NCI-H128 (cell line): ENCODE data around the gene CABP1.
A peak's percentile ranks its signal among the peaks of the same experiment; 100 is the strongest.
"Not testable (repeated sequence)": the region's sequence is repeated elsewhere in the genome, so short reads cannot be mapped to it uniquely, and the experiment has no call there.

Source experiments
- DNase-seq: peaks from one replicate; lab custom pipeline; 2025; ENCODE audit not compliant: unreplicated experiment; lab: John Stamatoyannopoulos, UW

The CABP1 gene

DNA sequence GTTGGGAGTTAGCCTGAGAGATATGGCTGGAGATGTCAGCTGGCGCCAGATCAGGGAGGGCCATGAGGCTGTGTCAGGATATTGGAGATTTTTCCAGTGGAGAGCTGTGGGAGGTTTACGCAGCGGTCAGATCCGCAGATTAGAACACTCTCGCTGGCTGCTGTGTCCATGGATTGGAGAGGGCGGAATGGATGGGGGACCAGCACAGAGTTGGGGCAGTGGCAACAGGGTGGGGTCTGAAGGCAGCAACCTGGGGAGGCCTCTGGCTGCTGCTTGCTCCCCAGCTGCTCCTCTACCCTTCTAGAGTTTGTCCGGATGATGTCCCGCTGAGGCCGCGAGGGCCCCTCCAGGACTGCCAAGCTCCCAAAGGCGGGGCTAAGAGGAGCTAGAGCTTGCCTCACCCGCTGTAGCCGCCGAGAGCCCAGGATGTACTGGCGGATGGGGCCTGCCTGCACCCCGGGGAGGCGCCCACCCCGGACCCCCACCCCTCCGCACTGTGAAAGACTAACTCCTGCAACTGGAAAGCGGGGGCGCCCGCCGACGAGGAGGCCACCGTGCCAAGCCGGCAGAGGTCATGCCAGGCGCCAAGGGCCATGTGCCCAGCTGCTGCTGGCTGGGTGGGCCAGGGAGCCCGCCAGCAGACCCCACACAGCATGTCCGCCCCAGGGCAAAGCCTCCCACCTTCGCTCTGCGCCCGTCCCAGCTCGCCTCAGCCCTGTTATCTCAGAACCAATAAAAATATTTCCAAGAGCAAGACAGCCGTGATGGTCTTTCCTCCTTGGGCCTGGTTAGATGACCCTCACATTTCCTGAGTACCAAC is 26.4 kb downstream of the CABP1 start:
- DNase-seq = no peak

DNA sequence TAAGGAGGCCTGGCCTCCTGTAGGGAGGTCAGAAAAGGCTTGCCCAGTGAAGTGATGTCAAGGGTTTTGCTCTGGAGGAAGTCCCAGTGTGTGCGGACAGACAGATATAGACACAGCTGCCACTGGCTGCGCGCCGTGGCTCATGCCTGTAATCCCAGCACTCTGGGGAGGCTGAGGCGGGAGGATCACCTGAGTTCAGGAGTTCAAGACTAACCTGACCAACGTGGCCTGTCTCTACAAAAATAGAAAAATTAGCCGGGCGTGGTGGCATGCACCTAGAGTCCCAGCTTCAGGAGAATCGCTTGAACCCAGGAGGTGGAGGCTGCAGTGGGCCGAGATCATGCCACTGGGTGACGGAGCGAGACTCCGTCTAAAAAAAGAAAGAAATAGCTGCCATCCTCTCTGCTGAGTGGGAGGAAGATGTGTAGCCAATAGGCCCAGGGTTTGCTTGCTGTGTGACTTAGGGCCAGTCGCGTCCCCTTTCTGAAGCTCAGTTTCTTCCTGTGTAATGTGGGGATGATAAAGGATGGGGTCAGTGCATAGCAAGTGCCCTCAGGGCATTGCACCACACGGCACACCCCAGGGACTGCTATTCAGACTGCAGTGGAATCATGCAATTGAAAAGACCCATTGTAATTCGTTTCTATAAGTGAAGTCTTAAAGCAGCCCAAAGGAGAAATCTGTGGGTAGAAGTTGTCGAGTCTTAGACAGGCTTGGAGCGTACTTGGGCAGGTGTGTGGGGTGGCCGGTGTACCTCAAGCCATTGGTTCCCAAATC is 27.9 kb downstream of the CABP1 start:
- no peak for DNase-seq

DNA sequence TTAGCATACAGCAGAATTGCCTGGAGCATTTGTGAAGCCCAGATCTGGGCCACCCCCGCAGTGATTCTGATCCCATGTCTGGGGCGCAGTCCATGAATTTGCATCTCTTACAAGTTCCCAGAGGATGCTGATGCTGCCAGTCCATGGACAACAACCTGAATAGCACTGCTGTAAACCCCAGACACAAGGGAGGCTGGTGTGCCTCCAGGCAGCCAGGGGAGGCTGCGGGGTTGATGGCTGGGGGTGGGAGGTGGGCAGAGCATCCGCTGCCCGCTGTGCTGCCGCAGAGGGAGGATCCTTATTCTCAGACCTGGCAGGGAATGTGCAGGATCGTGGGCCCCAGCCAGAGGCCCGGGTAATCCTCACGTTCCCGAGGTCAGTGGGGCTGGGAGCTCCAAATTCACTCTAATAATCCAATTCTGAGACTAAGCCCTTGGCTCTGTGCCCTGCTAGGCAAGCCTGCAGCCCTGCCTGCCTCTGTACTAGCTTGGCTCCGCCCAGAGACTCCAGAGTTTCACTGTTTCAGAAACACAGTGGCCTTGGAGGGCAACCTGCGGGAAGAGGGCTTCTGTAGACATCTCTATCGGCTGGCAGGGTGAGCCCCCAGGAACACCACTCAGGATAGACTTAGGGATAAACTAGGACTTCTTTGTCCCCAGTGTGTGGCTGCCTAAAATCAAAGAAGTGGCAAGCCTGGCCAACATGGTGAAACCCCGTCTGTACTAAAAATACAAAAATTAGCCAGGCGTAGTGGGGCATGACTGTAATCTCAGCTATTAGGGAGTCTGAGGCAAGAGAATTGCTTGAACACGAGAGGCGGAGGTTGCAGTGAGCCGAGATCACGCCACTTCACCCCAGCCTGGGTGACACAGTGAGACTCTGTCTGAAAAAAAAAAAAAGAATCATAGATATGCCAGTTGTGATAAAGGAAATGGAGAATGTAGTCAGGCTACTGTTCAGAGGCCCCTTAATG is 28.7 kb downstream of the CABP1 start:
- DNase-seq = no peak

DNA sequence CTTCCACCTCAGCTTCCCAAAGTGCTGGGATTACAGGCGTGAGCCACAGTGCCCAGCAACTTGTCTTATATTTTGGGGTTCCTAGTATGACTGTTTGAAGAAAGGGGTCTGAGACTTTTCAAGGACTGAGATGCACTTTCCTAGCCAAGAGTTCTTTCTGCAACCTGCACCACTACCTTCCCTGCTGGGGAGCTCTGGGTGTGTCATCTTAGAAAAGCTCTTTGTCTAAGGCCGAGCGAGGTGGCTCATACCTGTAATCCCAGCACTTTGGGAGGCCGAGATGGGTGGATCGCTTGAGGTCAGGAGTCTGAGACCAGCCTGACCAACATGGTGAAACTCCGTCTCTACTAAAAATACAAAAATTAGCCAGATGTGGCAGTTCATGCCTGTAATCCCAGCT is 29.8 kb downstream of the CABP1 start:
- DNase-seq = not testable (repeated sequence)

DNA sequence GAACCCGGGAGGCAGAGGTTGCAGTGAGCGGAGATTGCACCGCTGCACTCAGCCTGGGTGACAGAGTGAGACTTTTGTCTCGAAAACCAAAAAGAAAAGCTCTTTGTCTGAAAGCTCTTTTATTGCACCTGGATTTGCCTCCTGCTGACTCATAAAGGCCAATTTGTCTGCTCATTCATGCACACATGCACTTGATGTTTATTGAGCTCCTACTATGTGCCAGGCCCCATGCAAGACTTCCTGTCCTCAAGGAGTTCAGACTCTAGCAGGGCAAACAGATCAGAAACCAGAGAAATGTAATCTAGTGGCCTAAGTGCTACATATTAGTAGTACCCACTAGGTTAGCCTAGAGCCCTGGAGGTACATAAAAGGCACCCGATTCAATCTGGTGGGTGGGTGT is 30.2 kb downstream of the CABP1 start:
- no peak for DNase-seq

DNA sequence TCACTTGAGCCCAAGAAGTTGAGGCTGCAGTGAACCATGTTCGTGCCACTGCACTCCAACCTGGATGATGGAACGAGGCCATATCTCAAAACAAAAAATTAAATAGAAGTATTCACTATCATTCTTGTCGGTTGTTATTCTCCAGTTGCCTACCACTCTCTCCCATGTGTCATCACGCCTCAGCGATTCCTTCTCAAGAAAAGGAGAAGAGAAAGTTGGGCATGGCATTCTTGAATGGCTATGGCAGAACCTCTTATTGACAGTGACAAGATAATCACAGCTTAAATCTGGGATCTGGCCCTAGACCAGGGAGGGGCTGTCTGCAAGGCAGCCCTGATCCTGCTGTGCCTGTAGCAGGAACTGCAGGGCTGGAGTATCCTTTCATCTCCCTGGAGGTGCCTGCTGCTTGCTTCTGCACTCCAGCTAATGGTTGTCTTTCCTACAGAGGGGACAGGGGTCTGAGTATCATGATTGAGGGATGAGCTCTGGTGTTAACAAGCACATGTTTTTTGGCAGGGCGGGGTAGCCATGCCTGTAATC is 33.7 kb downstream of the CABP1 start:
- no peak for DNase-seq

DNA sequence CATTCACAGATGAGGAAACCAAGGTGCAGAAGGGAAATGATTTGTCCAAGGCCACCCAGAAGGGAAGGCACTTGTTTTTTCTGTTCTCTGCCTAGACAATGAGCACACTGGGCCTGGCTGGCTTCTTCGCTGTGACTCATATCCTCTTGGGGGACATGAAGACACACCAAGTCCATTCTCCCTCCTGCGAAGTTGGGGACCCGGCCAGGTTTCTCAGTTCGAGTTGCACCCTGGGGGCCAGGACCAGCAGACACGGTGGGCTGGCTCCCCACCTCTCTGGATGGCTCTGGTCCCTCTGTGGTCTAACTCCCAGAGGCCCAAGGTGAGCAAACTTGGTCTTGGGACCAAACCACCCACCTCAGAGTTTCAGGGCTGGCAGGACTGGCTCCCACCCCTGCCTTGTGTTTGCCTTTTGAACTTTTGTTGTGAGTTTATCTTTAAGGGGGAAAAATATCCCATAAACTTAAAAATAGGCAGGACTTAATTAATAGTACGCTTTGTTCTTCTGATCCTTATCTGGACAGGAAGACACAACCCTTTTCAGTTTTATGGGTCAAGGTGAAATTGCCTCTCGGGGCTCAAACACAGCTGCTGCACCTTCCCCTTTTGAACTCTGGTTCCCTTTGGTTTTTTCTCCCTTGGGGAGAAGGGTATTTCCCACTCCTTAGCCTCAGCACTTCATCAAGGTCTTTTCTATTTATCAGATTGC is 37.5 kb downstream of the CABP1 start:
- no peak for DNase-seq

DNA sequence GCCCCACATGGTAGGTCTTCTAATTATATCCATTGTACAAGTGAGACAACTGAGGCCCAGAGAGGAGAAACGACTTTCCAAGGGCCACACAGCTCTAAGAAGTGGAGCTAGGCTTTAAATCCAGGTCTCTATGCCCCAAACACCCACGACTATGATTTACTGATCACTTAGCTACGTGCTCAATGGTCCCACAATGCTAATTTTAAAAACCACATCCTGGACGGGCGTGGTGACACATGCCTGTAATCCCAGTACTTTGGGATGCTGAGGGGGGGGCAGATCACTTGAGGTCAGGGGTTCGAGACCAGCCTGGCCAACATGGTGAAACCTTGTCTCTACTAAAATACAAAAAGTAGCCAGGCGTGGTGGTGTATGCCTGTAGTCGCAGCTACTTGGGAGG is 38.1 kb downstream of the CABP1 start:
- DNase-seq = no peak

DNA sequence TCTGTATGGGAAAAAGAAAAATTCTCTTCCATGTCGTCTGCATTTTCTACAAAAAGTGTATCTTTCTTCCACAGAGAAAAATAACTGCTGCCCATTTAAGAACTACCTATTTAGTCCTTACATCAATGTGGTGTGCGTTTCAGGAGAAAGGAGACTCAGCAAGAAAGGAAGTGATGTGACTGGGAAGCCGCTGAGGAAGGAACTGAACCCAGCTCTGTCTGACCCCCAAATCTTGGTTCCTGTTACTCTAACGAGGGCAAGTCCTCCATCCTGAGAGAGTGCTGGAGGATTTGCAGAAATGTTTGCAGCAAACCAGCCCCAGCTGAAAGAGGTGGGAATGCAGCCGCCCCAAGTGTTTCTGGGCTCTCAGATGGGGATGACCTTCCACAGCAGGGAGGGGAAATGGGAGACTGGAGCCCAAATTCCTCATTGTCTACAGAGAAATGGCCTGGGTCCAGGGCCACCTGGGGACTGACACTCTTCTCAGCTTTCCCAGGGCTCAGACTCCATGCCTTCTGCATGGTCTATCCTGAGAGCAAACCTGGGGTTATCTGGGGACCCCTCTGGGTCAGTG is 39.8 kb downstream of the CABP1 start:
- DNase-seq = no peak

DNA sequence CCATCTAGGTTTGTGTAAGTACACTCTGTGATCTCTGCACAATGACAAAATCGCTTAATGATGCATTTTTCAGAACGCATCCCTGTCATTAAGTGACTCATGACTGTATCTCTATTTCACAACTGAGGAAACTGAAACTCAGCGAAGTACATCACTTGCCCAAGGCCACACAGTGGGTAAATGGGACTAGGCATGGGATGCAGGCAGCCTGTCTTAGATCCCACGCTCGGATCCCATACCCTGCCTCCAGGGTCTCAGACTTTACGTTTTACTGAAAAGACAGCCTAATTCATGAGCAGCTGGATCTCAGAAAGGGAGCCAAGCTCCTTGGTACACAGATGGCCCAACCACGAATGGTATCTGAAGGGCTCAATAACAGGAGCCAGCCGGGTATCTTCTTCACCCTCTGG is 44.1 kb downstream of the CABP1 start:
- no peak for DNase-seq

DNA sequence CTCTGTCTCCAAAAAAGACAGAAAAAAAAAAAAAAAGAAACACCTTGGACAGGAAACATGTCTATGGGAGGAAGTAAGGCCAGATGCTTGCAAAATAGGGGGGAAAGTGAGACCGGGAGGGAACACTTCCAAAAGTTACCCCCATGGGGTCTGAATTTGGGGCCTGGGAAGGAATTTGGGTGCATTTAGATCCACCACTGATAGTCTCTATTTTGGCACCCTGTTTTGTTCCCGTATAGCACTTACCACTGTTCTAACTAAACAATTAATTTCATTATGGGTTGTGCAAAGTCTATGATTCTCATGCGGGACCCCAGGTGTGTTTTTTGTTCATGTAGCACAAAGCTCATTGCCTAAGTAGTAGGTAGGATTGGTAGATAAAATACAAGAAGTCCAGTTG is 45.1 kb downstream of the CABP1 start:
- no peak for DNase-seq

DNA sequence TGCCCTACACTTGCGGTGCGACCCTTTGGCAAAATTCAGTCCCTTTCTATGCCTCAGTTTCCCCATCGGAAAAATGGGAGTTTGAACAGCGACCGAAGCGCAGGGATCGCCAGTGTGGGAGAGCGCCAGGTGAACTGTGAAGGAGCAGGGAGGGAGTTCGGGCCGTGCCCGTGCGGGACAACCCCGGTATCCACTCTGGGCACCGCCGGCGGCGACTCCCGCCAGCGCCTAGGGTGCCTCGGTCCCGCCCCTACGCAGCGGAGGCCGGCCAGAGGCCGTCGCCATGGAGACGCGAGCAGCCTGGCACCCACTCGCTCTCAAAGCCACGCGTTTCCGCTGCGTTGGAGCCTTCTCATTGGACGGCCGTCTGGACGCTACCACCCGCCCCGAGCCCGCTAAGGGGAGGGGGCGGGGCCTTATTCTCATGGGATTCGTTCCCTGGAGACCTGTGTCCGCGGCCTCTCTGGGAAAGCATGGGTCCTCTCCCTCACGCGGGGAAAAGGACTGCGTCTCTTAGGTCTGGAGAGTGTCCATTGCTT is 45.8 kb downstream of the CABP1 start:
- peak; percentile 94 for DNase-seq

DNA sequence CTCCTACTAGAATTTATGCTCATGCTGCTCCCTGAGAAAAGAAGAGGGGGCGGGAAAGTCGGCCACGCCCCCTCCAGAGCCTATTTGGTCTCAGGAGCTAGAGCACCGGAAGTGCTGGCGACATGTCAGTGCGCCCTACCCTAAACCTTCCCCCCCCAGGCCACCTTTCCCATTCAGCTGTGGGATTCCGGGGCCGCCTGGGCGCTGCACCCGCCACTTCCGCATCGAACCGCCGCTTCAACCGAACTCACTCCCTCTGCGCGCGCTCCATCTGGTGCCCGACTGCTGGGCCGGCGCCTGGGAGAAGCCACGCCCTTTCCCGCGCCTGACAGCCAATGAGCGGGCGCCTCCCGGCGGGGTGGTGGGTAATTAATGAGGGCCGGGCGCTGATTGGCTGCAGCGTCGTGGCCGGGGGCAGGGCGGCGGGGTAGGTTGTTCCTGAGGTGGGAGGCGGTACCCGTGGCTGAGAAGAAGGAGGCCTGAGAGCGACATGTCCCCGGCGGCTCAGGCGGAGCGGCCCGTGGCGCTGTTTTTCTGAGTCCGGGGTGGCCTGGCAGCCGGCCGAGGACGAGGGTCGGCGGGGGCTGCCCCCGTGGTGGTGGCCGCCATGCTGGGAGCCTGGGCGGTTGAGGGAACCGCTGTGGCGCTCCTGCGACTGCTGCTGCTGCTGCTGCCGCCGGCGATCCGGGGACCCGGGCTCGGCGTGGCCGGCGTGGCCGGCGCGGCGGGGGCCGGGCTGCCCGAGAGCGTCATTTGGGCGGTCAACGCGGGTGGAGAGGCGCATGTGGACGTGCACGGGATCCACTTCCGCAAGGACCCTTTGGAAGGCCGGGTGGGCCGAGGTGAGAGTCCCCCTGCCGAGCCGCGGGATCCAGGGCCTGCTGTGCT is 46.5 kb downstream of the CABP1 start, which contains the start of gene MLEC:
MLEC (plus strand) TSS at position 460 of the 888 bp plus-strand sequence; CDS start at position 608, 148 bp downstream.
- DNase-seq = peak; percentile 96

DNA sequence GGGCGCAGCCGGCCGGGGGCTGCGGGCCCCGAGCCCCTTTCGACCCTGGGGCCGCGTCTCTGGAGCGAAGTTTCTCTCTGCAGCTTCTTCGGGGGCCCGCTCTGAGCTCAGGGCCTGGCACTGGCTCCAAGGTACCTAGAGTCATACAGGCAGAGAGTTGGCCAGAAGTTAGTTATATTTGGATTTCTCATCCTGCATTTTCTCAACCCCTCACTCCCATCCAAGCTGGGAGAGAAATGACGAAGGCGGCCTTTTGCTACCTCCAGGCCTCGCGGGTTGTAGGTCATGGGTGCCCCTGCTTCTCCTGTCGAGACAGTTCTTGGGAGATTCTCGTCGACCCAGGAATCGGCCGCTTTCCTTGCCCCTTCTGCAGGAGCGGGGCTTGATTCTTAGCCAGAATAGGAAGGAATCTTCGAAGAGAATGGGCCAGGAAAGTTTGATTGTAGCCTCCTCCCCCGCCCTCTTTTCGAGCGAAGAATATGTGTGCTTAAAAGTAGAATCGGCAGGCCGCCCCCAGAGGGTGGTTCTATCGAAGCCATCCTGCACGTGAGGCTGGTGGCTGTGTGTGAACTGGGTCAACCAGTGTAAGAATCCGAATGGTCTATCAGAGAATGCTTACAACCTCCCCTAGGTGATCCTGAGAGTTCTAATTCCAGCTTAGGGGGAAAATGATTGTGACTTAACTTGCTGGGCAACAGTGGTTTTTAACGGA is 47.3 kb downstream of the CABP1 start:
- no peak for DNase-seq

DNA sequence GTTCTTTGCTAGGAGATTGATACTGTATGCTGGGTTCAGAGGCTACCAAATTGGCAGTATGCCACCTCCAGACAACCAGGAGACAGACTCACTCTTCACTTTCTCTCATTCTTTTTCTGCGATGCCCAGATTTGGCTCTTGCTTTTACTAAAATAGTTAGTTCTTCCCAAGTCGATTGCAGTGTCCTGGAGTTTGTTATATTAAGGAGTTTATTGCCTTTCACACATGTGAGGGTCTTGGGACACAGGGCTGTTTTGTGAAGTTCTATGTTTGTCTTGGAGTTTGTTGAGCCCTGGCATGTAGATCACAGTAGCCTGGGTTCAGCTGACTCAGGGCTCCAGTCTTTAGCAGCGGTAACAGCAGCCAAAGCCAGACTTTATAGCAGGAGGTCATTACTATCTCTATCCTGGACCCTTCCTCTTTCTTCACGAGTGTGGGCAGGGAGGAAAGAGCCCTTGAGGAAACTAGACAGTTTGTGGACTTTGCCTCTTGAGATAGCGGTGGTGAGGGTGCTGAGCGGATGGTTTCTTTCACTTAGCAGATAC is 48.2 kb downstream of the CABP1 start:
- no peak for DNase-seq

DNA sequence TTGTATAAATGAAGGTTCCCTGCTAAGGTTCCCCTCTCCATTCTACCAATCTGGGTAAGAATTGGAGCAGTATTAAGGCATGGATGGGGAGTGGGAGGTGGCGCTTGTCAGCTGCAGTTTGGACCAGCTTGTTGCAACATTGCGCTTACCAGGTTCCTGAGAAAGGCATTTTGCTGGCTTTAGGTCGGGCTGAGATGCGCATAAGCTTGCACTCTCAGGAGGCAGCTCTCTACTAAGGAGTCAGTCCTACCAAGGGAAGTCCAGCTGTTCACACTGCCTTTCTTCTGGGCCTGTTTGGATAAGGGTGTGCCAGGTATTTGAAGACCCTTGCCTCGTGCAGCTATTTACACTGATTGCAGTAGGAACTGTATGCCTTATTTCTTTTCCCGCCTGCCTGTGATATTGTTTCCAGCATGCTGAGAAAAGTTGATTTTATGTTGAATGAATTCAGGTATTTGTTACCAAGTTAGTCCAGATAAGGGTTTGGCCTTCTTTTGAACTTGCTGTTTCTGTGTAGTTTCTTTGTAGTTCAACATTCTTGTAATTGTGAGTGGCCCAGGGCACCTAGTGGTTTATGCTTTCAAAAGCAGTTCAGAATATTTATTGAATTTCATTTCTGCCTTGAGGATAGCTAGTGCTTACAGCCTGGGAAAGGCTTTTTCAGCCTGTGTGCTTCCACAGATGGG is 49.1 kb downstream of the CABP1 start:
- DNase-seq = no peak

DNA sequence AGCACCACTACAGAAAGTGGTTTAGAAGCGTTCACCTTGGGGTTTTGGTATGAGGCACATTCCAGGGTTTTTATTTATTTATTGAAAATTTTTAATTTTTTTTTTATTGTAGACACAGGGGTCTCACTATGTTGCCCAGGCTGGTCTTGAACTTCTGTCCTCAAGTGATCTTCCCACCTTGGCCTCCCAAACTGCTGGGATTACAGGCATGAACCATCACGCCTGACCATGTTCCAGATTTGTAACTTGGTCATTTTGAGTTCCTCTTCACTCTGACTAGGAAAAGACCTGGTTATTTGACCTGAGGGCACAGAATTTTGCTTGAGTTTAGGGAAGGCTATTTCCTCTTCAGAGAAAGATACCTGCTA is 49.6 kb downstream of the CABP1 start:
- DNase-seq = no peak
